Panc1 (cell line): Measurements from ENCODE around the gene MTUS2. TPM values are rescaled to one million over a fixed set of nuclear protein-coding genes. Genes with fewer than 3 reads are reported as not detected.

ENCODE experiments used
- ATAC-seq: fragments of 200-7000 bp; cut with Tn5 transposase; 2 replicates; pipeline ENCODE4 v1.9.1; 2020; ENCODE audit warnings: mild to moderate bottlenecking, moderate library complexity
- BruUV-seq: library from RNA; stranded (reverse); fragments of 400-500 nt; replicated peaks from 2 replicates; lab custom pipeline; 2021; lab: Mats Ljungman, UMichigan
- CTCF ChIA-PET: fragments of 300-600 bp; sonication (Branson Sonifier 250); formaldehyde crosslinking; loops from one replicate; lab custom pipeline; 2022; ENCODE audit warnings: antibody characterized with exemption; lab: Charles Lee
- POLR2A ChIA-PET: fragments of 300-600 bp; sonication (Branson Sonifier 250); formaldehyde crosslinking; loops from one replicate; lab custom pipeline; 2022; ENCODE audit warnings: antibody characterized with exemption; lab: Charles Lee
- DNase-seq: peaks from one replicate; pipeline ENCODE4 v3.0.0-alpha.2; 2010; ENCODE audit warnings: low read depth, low spot score
- H3K27ac ChIP-seq: 2 replicates; pipeline ENCODE4 v1.5.1; 2011; ENCODE audit warnings: mild to moderate bottlenecking, low read length, inconsistent platforms
- H3K27me3 ChIP-seq: fragments of 200-500 bp; sonication (Bioruptor generic); 2 replicates; pipeline ENCODE4 v1.6.0; 2014; ENCODE audit warnings: low read length, inconsistent platforms; ENCODE audit not compliant: control insufficient read depth, insufficient read depth
- H3K36me3 ChIP-seq: fragments of 200-500 bp; sonication (Bioruptor generic); 2 replicates; pipeline ENCODE4 v1.5.1; 2014; ENCODE audit warnings: inconsistent platforms, mild to moderate bottlenecking, low read length, moderate library complexity; ENCODE audit not compliant: control insufficient read depth, insufficient read depth
- H3K4me1 ChIP-seq: 2 replicates; pipeline ENCODE4 v1.5.1; 2011; ENCODE audit warnings: inconsistent platforms, mild to moderate bottlenecking, low read length, moderate library complexity; ENCODE audit not compliant: control insufficient read depth, insufficient read depth
- H3K4me3 ChIP-seq, 2 experiments: 2 replicates each; pipeline ENCODE4 v1.5.1; 2011 to 2012; ENCODE audit warnings: low read depth in 2 of 2, low read length in 2 of 2, mild to moderate bottlenecking in 2 of 2, inconsistent platforms in 1 of 2, moderate library complexity in 1 of 2
- H3K9me3 ChIP-seq: fragments of 200-500 bp; sonication (Bioruptor generic); 2 replicates; pipeline ENCODE4 v1.5.1; 2014; ENCODE audit warnings: low read depth, mild to moderate bottlenecking, inconsistent platforms, low read length, moderate library complexity; ENCODE audit not compliant: control insufficient read depth, insufficient read depth
- CTCF ChIP-seq: fragments of 450-650 bp; IDR thresholded peaks from 2 replicates; pipeline ENCODE4 v1.5.1; 2017; ENCODE audit warnings: mild to moderate bottlenecking
- POLR2AphosphoS5 ChIP-seq: IDR thresholded peaks from 2 replicates; pipeline ENCODE4 v1.6.1; 2012; ENCODE audit warnings: mild to moderate bottlenecking, low read depth, low read length, moderate library complexity
- TCF7L2 ChIP-seq: IDR thresholded peaks from 2 replicates; pipeline ENCODE4 v1.6.1; 2011; ENCODE audit warnings: mild to moderate bottlenecking, low read depth, low read length, inconsistent platforms
- in situ Hi-C: cut with HindIII; loops from 2 replicates; pipeline ENCODE4 v1.10.0; 2016; ENCODE audit warnings: low sequenced_read_pairs, low pct_unique_long_range_greater_than_20kb
- intact Hi-C: fragments of 100-400 bp; cut with micrococcal nuclease; formaldehyde crosslinking; loops from one replicate; pipeline ENCODE4 v1.10.0; 2022; ENCODE audit not compliant: unreplicated experiment
- total RNA-seq: library from RNA; stranded (reverse); gene quantifications from one replicate; pipeline ENCODE4 v1.2.1, GENCODE V29; 2021; ENCODE audit not compliant: unreplicated experiment

Gene MTUS2
- total RNA-seq, 1 experiment from 2014 or later, result 0.05 TPM

GRCh38 chr13:29453617-29454011 is 633.5 kb downstream of the MTUS2 start:
- POLR2A ChIA-PET, result no interaction called here
- Histone ChIP-seq H3K36me3 (no peaks in the 10 kb centered on the region), H3K27ac (no peak overlapping the region), H3K27me3 (no peaks in the 10 kb centered on the region; the same call in 1 of the 2 replicates), H3K4me3 (no peak overlapping the region), H3K4me1 (no peaks in the 10 kb centered on the region), H3K9me3 (no peaks in the 10 kb centered on the region)
- no peak for ATAC-seq
- in situ Hi-C loops (no loop called here), intact Hi-C loops (no loop called here)
- CTCF ChIA-PET, result no interaction called here
- no peak for DNase-seq
- no peak for TF ChIP-seq TCF7L2
- no TSS peak for BruUV-seq

GRCh38 chr13:29454931-29455481 is 634.9 kb downstream of the MTUS2 start:
- no peaks in the 10 kb centered on the region; the same call in 1 of the 2 replicates for H3K27me3 ChIP-seq
- no peaks in the 10 kb centered on the region for H3K9me3 ChIP-seq
- H3K36me3 ChIP-seq, result no peaks in the 10 kb centered on the region
- TF ChIP-seq CTCF (peak; percentile 46; the same call in 1 of the 2 replicates), POLR2AphosphoS5 (no peak)
- ATAC-seq (no peak), DNase-seq (no peak)
- in situ Hi-C loops, result no loop called here
- CTCF ChIA-PET, result no interaction called here
- H3K4me3 ChIP-seq, result no peak overlapping the region
- POLR2A ChIA-PET, result no interaction called here
- H3K27ac ChIP-seq, result no peak overlapping the region
- BruUV-seq, result no TSS peak
- intact Hi-C loops, result no loop called here
- H3K4me1 ChIP-seq, result no peaks in the 10 kb centered on the region

- CTCF ChIA-PET, result no interaction called here
- no TSS peak for BruUV-seq
These were observed 636.3 kb downstream of the MTUS2 start for GRCh38 chr13:29456419-29456818.

GRCh38 chr13:29457299-29457698 is 637.2 kb downstream of the MTUS2 start:
- Histone ChIP-seq H3K4me3 (no peak overlapping the region), H3K27ac (no peak overlapping the region), H3K4me1 (no peaks in the 10 kb centered on the region), H3K36me3 (no peaks in the 10 kb centered on the region), H3K27me3 (no peaks in the 10 kb centered on the region), H3K9me3 (no peaks in the 10 kb centered on the region)
- BruUV-seq, result no TSS peak
- ATAC-seq, result peak; percentile 68
- POLR2A ChIA-PET, result no interaction called here
- no peak for DNase-seq
- CTCF ChIA-PET, result no interaction called here
- no peak for TF ChIP-seq CTCF
- no peak for TF ChIP-seq TCF7L2
- in situ Hi-C loops (no loop called here), intact Hi-C loops (no loop called here)

More at GRCh38 chr13:29456419-29456818, 636.3 kb downstream of the MTUS2 start:
- no peak for TF ChIP-seq POLR2AphosphoS5
- Histone ChIP-seq H3K36me3 (no peaks in the 10 kb centered on the region), H3K27me3 (no peaks in the 10 kb centered on the region), H3K4me1 (no peaks in the 10 kb centered on the region), H3K9me3 (no peaks in the 10 kb centered on the region), H3K27ac (no peak overlapping the region), H3K4me3 (no peak overlapping the region)
- POLR2A ChIA-PET, result no interaction called here
- ATAC-seq, result no peak
- no peak for DNase-seq
- intact Hi-C loops, result no loop called here
- in situ Hi-C loops, result no loop called here
